HUDEP-2 (cell line): ENCODE data around the gene PPP1R14C.

Experiments used
- DNase-seq, 76 experiments: peaks; one replicate each; lab custom pipeline; 2025; ENCODE audit not compliant: unreplicated experiment in 76 of 76; lab: John Stamatoyannopoulos, UW

PPP1R14C gene

DNA sequence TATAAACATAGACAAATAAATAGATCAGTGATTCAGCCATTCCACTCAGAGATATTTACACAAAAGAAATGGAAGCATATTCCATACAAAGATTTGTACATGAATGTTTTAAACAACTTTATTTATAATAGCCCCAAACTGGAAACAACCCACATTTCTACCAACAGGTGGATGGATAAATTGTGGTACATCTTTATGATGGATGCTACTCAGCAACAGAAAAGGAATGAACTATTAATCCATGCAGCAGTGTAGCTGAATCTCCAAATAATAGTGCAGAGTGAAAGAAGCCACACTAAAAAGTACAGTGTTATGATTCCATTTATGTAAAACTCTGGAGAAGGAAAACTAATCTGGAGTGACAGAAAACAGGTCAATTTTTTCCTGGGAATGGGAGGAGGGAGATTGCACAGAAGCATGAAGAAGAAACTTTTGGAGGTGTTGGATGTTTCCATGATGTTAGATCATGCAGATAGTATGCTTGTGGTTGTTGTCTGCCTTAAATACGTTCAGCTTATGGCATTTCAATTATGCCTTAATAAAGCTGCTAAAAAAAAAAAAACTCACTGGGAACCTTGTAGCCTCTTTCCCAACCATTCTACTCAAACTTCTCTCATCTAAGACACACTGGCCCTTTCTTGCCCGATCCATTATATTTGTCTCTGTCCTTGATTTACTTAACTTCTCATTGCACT is 100.9 kb downstream of the PPP1R14C start:
- DNase-seq, result no peak

DNA sequence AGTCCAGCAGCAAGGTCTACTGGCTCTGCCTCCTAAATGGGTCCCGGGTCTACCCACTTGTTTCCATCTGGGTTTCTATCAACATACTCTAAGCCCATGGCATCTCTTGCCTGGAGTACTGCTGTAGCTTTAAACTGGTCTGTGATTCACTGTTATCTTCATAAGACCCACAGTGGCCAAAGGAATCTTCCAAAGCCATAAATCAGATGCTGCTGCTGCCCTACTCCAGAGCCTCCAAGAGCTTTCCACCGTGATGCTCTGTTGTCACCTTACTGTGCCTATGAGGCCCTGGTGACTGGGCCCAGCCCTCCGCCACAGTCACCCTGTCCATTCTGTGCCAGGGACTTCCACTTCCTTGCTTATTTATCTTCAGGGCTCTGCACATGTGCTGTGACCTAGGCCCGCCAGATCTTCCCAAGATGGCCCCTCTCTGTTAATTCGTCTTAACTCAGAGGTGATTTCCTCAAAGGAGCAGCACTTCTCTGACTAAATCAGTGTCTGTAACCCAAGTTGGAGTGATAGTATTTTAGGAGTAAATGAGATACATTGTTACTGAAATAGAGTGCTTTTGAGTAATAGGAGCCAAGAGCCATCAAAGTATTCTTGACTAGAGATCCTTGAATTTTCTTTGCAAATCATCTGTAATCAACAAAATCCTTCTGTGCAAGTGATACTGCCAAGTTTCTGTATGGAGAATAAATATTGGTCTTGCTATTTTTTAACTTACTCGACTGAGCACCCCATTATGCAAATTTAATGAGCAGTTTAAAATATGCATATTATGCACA is 102.5 kb downstream of the PPP1R14C start:
- DNase-seq, result no peak

DNA sequence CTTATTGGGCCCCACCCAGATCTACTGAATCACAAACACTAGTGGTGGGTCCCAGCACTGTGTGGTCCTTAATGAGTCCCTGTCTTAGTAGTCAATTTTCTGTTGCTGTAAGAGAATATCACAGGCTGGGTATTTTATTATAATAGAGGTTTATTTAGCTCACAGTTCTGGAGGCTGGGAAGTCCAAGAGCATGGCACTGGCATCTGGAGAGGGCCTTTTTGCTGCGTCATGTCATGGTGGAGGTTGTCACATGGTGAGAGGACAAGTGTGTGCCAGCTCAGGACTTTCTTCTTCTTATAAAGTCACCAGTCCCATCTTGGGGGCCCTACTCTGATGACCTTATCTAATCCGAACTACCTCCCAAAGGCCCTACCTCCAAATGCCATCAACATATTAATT is 105.0 kb downstream of the PPP1R14C start:
- DNase-seq, result no peak

DNA sequence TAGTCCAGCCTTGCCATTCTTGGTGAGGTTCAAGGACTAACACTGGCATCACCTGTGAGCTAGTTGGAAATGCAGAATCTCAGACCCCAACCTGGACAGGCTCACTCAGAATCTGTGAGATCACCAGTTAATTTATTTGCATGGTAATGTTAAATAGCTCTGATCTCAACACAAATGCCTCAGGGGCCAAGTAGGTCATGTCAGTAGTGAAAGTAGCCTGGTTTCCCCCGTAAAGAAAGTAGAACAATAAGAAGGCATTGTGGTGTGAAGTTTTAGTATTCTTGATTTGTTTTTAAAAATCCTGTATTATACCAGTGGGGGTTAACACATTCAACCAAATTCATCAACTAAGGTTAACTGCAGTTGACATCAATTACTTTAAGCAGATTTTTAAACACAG is 105.5 kb downstream of the PPP1R14C start:
- DNase-seq, result no peak

DNA sequence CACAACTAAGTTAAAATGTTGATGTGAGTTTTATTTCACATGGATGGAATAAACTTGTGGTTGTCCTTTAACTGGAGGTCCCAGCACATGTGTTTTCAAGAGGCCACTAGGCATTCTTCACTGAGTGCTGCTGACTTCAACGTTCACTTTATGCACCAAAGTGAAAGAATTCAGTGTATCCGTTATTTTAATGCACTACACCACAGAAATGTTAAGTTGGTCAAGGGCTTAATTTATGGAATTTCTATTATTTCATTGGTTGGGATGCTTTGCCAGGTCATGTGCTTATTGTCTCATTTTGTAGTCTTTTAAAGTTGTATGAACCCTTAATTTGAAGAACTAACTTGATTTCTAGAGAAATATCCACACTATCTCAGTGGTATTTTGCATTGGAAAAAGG is 106.4 kb downstream of the PPP1R14C start:
- no peak for DNase-seq

DNA sequence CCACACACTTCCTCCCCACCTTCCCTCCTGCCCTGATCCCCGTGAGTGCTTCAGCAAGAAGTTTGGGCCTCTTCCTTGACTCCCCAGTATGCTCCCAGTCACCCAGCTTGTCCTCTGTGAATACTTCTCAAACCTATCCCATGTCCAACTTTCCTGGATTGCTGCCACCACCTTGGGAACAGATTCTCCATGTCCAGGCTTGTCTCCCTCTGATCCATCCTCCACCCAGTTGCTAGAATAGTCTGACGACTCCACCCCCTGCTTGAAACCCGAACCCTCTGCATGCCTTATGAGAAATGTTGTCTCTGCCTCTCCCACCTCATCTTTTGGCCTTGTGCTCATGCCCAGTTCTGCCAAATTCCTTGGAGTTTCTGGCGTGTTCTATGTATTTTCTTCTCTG is 108.0 kb downstream of the PPP1R14C start:
- no peak for DNase-seq

DNA sequence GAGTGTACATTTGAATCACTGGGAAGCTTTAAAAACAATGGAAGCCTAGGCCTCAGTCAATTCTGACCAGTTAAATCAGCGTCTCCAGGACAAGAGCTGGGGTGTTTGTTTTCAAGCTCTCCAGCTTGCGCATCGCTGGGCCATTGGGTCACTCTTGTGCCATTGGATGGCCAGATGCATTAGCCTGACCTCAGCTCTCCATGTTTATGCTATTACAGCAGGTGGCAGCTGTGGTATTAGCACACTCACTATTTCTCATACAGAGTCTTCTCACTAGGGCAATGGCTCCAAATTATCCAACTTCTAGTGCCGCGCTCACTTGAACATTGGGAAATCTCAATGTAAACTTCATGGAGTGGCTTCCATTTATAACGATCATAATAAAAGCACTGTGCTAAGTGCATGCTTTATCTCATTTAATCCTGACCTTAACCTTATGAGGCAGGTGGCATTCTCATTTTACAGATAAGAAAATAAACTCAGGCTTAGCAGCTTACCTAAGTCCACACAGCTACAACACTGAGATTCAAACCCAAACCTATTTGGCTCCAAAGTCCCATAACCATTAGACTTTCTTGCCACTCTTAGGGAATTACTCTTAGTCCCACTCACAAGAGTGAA is 108.8 kb downstream of the PPP1R14C start:
- DNase-seq, result no peak

DNA sequence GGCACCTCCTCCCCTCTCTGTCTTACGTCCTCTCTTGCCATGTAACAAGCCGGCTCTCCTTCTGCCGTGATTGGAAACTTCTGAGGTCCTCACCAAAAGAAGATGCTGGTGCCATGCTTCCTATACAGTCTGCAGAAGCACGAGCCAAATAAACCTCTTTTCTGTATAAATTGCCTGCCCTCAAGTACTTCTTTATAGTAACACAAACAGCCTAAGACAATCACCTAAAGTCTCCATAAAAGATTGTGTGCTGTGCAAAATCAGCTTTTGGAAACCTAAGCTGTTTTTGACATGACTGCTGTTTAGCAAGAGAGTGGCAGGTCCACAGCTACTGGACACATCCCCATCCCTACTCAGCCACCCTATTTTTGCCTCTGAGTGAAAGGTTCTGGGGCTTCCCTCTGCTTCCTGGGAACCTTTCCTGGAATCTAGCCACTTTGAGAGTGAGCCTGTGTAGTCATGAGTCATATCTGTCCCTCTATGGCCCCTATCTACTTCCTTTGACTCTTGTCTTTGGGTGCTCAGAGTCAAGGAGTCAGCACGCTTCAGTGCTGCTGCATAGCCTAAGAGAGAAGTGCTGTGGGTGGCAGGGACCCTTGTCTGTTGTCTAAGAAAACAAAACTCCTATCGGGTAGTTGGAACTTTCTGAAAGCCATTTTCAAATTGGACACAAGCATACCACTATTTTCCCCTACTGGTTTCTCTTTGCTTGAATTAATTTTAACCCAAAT is 110.0 kb downstream of the PPP1R14C start:
- DNase-seq, result no peak

DNA sequence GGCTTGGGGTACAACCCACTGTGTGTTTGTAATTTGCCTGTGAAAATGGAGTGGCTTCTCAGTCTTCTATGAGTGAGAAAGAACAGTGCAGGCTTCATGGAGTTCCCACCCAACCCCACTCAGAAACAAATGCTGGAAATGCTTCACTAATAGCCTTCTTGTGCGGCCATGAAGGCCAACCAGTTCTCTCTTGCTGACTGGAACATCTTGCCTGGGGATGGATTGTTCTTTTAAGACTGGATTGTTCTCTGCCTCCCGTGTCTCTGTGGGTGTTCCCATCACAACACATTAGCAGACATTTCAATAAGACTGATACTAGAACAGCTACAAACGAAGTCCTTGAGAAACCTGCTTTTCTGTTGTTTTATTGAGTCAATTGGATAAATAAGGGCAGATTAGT is 110.6 kb downstream of the PPP1R14C start:
- DNase-seq, result no peak

DNA sequence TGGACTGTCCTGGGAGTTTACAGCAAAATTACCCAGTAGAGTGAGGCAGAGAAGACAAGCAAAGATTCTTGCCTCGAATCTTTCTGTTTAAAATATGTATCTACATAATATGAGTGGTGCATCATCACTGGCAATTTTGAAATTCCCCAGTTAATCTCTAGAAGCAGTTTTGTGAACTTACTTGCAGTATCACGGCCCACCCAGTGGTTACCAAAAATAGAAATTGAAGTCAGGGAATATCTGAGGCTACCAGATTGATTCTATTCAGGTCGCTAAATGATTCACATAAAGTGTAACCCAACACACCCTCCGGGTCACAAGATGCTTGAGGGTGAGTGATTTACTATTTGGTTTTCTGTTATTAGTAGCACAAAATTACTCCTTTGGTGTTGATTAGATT is 111.9 kb downstream of the PPP1R14C start:
- no peak for DNase-seq

DNA sequence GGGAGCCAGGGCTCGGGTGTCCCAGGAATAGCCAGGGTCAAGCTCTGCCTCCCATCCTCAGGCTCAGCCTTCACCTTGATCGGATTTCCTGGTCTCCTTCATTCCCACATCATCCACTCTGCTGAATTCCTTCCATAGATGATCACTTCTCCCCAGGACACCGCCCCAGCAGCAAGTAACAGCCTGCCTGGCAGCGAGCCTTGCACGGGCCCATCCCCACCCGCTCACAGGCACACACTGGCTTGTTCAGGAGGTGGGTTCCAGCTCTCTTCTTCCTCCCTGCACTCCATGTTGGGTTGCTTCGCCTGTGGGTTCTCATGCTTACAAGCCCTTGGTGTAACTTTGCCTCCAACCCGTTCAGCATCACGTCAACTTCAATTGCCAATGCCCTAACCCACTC is 113.0 kb downstream of the PPP1R14C start:
- no peak for DNase-seq

DNA sequence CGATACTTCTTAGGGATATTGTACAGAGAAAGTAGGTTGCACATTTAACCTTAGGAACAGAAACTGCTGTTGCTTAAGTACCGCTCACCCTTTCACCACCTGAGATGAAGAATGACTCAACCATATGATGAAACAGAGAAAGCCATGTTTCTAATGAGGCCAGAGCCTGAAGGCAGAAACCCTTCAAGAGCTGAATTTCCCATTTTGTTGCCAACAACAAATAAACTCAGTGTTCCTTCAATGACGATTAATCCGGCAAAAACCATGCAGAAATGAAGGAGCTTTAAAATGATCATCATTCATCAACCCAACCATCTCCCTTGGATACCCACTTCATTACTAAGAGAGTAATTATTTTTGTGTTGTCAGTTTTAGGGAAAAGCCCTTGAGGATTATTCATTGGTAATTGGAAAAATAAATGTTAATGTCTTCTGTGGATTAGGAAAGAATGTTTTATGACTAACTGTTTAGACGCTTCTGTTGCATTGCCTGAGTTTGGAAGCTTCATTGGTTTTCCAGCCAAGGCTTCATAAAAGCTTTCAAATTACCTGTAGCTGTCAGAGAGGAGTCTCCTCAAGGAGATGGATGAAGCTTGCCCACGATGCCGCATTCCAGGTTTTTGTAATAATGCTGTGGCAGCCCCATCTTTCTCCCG is 113.9 kb downstream of the PPP1R14C start:
- DNase-seq, result no peak

DNA sequence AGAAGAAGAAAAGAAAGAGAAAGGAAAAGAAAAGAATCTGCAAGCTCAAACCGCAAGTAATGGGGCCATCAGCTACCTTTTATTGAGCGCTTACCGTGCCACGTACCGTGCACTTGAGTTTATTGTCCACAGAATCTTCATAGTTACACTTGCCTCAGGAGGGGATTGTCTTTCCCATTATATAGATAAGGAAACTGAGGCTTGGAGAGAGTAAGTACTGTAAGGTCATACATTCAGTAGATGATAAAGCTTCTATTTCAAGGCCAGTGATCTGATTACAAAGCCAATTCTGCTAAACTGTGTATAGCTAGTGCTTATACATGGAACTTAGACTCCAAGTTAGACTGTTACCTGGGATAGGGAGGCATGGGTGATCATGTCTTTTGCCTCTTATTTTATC is 115.5 kb downstream of the PPP1R14C start:
- DNase-seq, result no peak

DNA sequence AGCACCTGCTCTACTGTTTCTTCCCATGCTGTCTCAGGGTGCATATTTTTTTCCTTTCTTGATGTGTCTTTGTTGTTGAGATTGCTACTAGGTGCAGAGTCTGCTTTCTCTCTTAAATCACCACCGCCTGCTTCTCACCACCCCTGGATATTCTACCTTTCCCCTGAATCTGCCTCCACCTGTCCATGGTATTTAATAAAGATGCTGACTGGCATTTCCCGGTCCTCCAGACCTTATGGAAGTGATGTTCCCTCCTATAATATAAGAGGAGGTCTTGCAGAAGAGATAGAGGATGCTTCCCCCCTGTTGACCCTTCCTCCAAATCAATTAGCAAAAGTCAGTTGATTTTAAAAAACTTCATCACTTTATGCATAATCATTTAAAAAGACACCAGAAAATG is 118.1 kb downstream of the PPP1R14C start:
- no peak for DNase-seq

DNA sequence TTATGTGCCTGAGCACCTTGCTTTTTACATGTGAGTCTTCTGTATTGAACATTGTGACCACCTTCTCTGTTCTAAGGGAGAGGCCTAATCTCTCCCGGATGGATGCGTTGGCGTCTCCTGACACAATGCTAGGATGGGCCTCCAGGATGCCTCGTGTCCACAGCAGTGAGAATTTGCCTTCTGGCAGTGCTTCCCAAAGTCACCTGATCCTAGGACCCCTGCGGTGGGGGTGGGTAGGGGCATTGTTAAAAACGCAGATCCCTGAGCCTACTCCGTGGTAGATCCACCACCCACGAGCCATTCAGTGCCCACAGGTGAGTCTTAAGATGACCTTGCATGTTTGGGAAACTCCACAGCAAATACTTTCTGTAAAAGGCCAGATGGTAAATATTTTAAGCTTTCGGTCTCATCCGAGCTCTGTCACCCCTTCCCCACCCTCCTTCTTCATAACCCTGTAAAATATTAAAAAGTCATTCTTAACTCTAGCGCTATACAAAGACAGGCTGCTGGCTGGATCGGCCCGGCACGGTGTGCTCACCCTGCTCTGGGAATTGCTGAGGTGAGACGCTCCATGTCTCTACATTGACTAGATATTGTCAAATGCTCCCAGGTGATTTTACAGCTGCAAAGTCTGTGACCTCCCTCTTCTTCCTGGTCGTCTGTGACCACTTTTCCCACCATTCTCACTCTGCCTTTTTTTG is 119.3 kb downstream of the PPP1R14C start:
- DNase-seq, result no peak

DNA sequence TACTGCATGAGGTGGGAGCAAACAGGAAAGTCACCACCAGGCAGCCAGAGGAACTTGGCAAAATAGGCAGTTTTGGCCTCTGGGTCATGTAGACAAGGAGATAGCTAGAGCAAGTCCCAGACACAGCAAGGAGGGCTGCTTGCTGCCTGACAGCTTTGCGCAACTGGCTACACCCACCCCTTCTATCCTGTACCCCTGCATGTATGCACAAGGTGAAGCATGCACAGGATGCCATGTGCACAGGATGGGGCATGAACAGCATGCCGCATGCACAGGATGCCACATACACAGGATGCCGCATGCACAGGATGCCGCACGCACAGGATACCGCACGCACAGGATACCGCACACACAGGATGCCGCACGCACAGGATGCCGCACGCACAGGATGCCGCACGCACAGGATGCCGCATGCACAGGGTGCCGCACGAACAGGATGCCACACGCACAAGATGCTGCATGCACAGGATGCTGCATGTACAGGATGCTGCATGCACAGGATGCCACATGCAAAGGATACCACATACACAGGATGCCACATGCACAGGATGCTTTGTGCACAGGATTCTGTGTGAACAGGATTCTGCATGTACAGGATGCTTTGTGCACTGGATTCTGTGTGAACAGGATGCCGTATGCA is 121.0 kb downstream of the PPP1R14C start:
- DNase-seq, result no peak

DNA sequence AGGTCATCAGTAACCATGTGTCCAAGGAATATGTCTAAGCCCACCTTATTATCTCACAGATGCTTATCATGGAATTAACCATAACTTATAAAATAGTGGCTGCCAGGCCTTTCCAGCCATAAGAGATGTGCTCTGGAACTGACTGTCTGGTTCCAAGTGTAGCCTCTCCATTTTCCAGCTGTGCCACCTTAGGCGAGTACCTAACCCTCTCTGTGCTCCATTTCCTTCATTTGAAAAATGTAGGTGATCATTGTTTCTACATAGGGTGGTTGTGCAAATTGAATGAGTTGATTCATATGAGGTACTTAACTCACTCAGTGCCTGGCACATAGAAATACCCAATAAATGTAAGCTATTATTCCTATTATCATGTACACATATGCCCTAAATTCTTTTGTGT is 123.5 kb downstream of the PPP1R14C start:
- DNase-seq, result no peak

DNA sequence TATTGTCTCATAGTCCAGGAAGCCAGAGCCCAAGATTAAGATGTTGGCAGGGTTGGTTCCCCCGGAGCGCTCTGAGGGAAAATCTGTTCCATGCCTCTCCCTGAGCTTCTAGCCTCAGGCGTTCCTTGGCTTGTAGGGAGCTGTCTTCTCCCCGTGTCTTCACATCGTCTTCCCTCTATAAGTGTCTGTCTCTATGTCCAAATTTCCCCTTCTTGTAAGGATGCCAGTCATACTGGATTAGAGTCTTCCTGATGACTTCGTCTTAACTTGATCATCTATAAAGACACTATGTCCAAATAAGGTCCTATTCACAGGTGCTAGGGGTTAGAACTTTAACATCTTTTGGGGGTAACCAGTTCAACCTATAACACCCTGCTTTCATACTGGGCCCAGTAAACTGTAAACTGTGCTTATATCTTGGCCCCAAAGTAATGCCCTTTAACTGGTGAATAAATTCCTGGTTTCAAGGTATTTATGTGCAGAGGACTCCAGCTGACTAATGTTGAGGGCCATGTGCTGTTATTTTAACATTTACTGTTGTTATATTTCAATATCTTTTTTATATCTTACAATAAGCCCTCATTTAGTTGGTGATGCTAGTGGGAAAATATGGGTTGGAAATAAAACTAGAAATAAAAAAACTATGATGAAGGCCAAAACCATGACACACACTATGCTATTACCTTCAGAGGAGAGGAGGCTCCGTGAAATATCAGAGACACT is 124.3 kb downstream of the PPP1R14C start:
- DNase-seq, result no peak
